Measurements from ENCODE around the gene RFX5.

The RFX5 gene

GRCh38 chr1:151313501-151313900 is 33.6 kb downstream of the RFX5 start:
- H3K4me2 ChIP-seq (ENCODE audit: low read depth, low read length, poor library complexity, severe bottlenecking): no peak overlapping the region
- no peak overlapping the region for H2AFZ ChIP-seq (ENCODE audit: low read length)
- H4K20me1 ChIP-seq (ENCODE audit: insufficient read depth, low read length, poor library complexity, severe bottlenecking): no peaks in the 10 kb centered on the region
- H3K36me3 ChIP-seq (ENCODE audit: insufficient read depth, low read length): peaks cover 43% of the 10 kb centered on the region; the same call in 1 of the 2 replicates
- H3K27me3 ChIP-seq (ENCODE audit: insufficient read depth, low read length, poor library complexity, severe bottlenecking): no peaks in the 10 kb centered on the region
- TF ChIP-seq EZH2phosphoT487 (IDR thresholded peaks at IDR 0.05; ENCODE audit: borderline replicate concordance) (no peak), CTCF (conservative IDR thresholded peaks at IDR 0.05; ENCODE audit: low read length) (no peak)
- no peaks in the 10 kb centered on the region for H3K79me2 ChIP-seq (ENCODE audit: insufficient read depth, low read length)
- H3K4me3 ChIP-seq (ENCODE audit: low read length, poor library complexity, severe bottlenecking): no peak overlapping the region
- no peaks in the 10 kb centered on the region for H3K9me2 ChIP-seq (replicated peaks; ENCODE audit: low read depth, low read length)
- no peak overlapping the region for H3K9ac ChIP-seq (ENCODE audit: low read depth, low read length, poor library complexity, severe bottlenecking)
- H3K9me3 ChIP-seq (ENCODE audit: insufficient read depth, low read depth, low read length): no peaks in the 10 kb centered on the region
- H3K4me1 ChIP-seq (ENCODE audit: insufficient read depth, low read length, poor library complexity, severe bottlenecking): no peaks in the 10 kb centered on the region
- no peaks in the 10 kb centered on the region for H3F3A ChIP-seq (ENCODE audit: low read depth)

GRCh38 chr1:151312826-151313225 is 34.2 kb downstream of the RFX5 start:
- Histone ChIP-seq H3F3A (ENCODE audit: low read depth) (no peaks in the 10 kb centered on the region), H3K36me3 (ENCODE audit: insufficient read depth, low read length) (peaks cover 50% of the 10 kb centered on the region; the same call in 1 of the 2 replicates), H3K9me3 (ENCODE audit: insufficient read depth, low read depth, low read length) (no peaks in the 10 kb centered on the region), H3K4me3 (ENCODE audit: low read length, poor library complexity, severe bottlenecking) (no peak overlapping the region), H3K27me3 (ENCODE audit: insufficient read depth, low read length, poor library complexity, severe bottlenecking) (no peaks in the 10 kb centered on the region), H4K20me1 (ENCODE audit: insufficient read depth, low read length, poor library complexity, severe bottlenecking) (no peaks in the 10 kb centered on the region), H3K9me2 (replicated peaks; ENCODE audit: low read depth, low read length) (no peaks in the 10 kb centered on the region), H3K4me1 (ENCODE audit: insufficient read depth, low read length, poor library complexity, severe bottlenecking) (no peaks in the 10 kb centered on the region), H3K4me2 (ENCODE audit: low read depth, low read length, poor library complexity, severe bottlenecking) (no peak overlapping the region), H3K79me2 (ENCODE audit: insufficient read depth, low read length) (no peaks in the 10 kb centered on the region), H3K9ac (ENCODE audit: low read depth, low read length, poor library complexity, severe bottlenecking) (no peak overlapping the region), H2AFZ (ENCODE audit: low read length) (no peak overlapping the region)
- no peak for TF ChIP-seq EZH2phosphoT487 (IDR thresholded peaks at IDR 0.05; ENCODE audit: borderline replicate concordance)
- no peak for TF ChIP-seq CTCF (conservative IDR thresholded peaks at IDR 0.05; ENCODE audit: low read length)

- H3K4me1 ChIP-seq (ENCODE audit: insufficient read depth, low read length, poor library complexity, severe bottlenecking): no peaks in the 10 kb centered on the region
- no peaks in the 10 kb centered on the region for H3K27me3 ChIP-seq (ENCODE audit: insufficient read depth, low read length, poor library complexity, severe bottlenecking)
- TF ChIP-seq EZH2phosphoT487 (IDR thresholded peaks at IDR 0.05; ENCODE audit: borderline replicate concordance) (no peak), CTCF (conservative IDR thresholded peaks at IDR 0.05; ENCODE audit: low read length) (no peak)
- H3K9me2 ChIP-seq (replicated peaks; ENCODE audit: low read depth, low read length): no peaks in the 10 kb centered on the region
- H2AFZ ChIP-seq (ENCODE audit: low read length): no peak overlapping the region
- H3K79me2 ChIP-seq (ENCODE audit: insufficient read depth, low read length): no peaks in the 10 kb centered on the region
- H3K36me3 ChIP-seq (ENCODE audit: insufficient read depth, low read length): peaks cover 54% of the 10 kb centered on the region; the same call in 1 of the 2 replicates
- H3K4me2 ChIP-seq (ENCODE audit: low read depth, low read length, poor library complexity, severe bottlenecking): no peak overlapping the region
- no peaks in the 10 kb centered on the region for H3K9me3 ChIP-seq (ENCODE audit: insufficient read depth, low read depth, low read length)
- no peaks in the 10 kb centered on the region for H4K20me1 ChIP-seq (ENCODE audit: insufficient read depth, low read length, poor library complexity, severe bottlenecking)
- no peak overlapping the region for H3K9ac ChIP-seq (ENCODE audit: low read depth, low read length, poor library complexity, severe bottlenecking)
- no peaks in the 10 kb centered on the region for H3F3A ChIP-seq (ENCODE audit: low read depth)
- H3K4me3 ChIP-seq (ENCODE audit: low read length, poor library complexity, severe bottlenecking): no peak overlapping the region
Measured at GRCh38 chr1:151312411-151312810, 34.6 kb downstream of the RFX5 start.
